GM20000 (cell line): ENCODE data around the gene GRAMD1C.

ENCODE experiments used
- DNase-seq: peaks from one replicate; pipeline ENCODE4 v3.0.0; 2012; ENCODE audit warnings: low spot score
- CTCF ChIP-seq: IDR thresholded peaks from 2 replicates; pipeline ENCODE4 v1.5.1; 2012; ENCODE audit warnings: mild to moderate bottlenecking, control low read depth; ENCODE audit errors: extremely low read depth, missing control alignments

Gene GRAMD1C

GRCh38 chr3:113977822-113978221 is 139.2 kb downstream of the GRAMD1C start:
- TF ChIP-seq CTCF: no peak
- DNase-seq: no peak

GRCh38 chr3:113979916-113980315 is 141.3 kb downstream of the GRAMD1C start:
- no peak for DNase-seq
- no peak for TF ChIP-seq CTCF

- DNase-seq: no peak
- TF ChIP-seq CTCF: no peak
Measured at GRCh38 chr3:113981803-113982202, 143.2 kb downstream of the GRAMD1C start.

- no peak for DNase-seq
- no peak for TF ChIP-seq CTCF
Measured at GRCh38 chr3:113983544-113983943, 145.0 kb downstream of the GRAMD1C start.

GRCh38 chr3:113985541-113985940 is 147.0 kb downstream of the GRAMD1C start:
- DNase-seq: peak; percentile 18
- no peak for TF ChIP-seq CTCF
